Naive thymus-derived CD4-positive, alpha-beta T cell (primary cell): ENCODE data around the gene UBA6. TPM values are rescaled to one million over a fixed set of nuclear protein-coding genes. Genes with fewer than 3 reads are reported as not detected.
A peak's percentile ranks its signal among the peaks of the same experiment; 100 is the strongest.

ENCODE experiments used
- ATAC-seq: fragments of 150-1000 bp; cut with Tn5 transposase; 2 replicates; pipeline ENCODE4 v1.10.0; 2021; ENCODE audit warnings: mild to moderate bottlenecking, moderate library complexity
- CTCF ChIA-PET: fragments of 350-600 bp; sonication (Branson Sonifier 250); formaldehyde crosslinking; loops from one replicate; lab custom pipeline; 2021; ENCODE audit warnings: antibody characterized with exemption; lab: Charles Lee
- POLR2A ChIA-PET: fragments of 350-600 bp; sonication (Branson Sonifier 250); formaldehyde crosslinking; loops from one replicate; lab custom pipeline; 2021; ENCODE audit warnings: antibody characterized with exemption, inconsistent platforms; lab: Charles Lee
- DNase-seq, 9 donors: peaks; one replicate each; pipeline versions ENCODE4 v3.0.0 to v3.0.0-alpha.2; 2020 to 2022; ENCODE audit warnings: mixed read lengths in 1 of 9
- H3K27ac ChIP-seq: one replicate; pipeline ENCODE4 v1.7.0; 2013; ENCODE audit warnings: mild to moderate bottlenecking, low read depth, low read length, moderate library complexity
- H3K27me3 ChIP-seq, 2 donors: one replicate each; pipeline ENCODE4 v1.7.0; 2013; ENCODE audit warnings: low read length in 2 of 2, mild to moderate bottlenecking in 2 of 2, moderate library complexity in 2 of 2; ENCODE audit not compliant: control insufficient read depth in 2 of 2, insufficient read depth in 2 of 2
- H3K36me3 ChIP-seq, 3 experiments: 1 replicate in 2 of 3; 2 replicates in 1 of 3; pipeline ENCODE4 v1.7.0; 2013; ENCODE audit warnings: low read length in 3 of 3, mild to moderate bottlenecking in 3 of 3, moderate library complexity in 1 of 3; ENCODE audit not compliant: insufficient read depth in 3 of 3, control insufficient read depth in 2 of 3
- H3K4me1 ChIP-seq, 2 donors: one replicate each; pipeline ENCODE4 v1.7.0; 2013; ENCODE audit warnings: low read length in 2 of 2, mild to moderate bottlenecking in 2 of 2, moderate library complexity in 1 of 2; ENCODE audit not compliant: control insufficient read depth in 2 of 2, insufficient read depth in 2 of 2
- H3K4me3 ChIP-seq: 2 replicates; pipeline ENCODE4 v1.7.0; 2013; ENCODE audit warnings: mild to moderate bottlenecking, low read length
- H3K9me3 ChIP-seq, 3 experiments: 1 replicate in 2 of 3; 2 replicates in 1 of 3; pipeline ENCODE4 v1.7.0; 2013; ENCODE audit warnings: low read length in 3 of 3; ENCODE audit not compliant: control insufficient read depth in 2 of 3
- H3K27ac Mint-ChIP-seq, 9 donors: one replicate each; pipeline ENCODE4 v1.8.0; 2020 to 2022; ENCODE audit warnings: mixed read lengths in 9 of 9, mild to moderate bottlenecking in 8 of 9, moderate library complexity in 5 of 9, inconsistent platforms in 2 of 9
- H3K27me3 Mint-ChIP-seq, 5 donors: one replicate each; pipeline ENCODE4 v1.8.0; 2021 to 2022; ENCODE audit warnings: mixed read lengths in 5 of 5, mild to moderate bottlenecking in 1 of 5
- H3K36me3 Mint-ChIP-seq, 5 donors: one replicate each; pipeline ENCODE4 v1.8.0; 2020 to 2022; ENCODE audit warnings: mixed read lengths in 5 of 5, mild to moderate bottlenecking in 3 of 5, inconsistent platforms in 1 of 5
- H3K4me1 Mint-ChIP-seq, 7 donors: one replicate each; pipeline ENCODE4 v1.8.0; 2020 to 2022; ENCODE audit warnings: mixed read lengths in 7 of 7, mild to moderate bottlenecking in 3 of 7, inconsistent platforms in 1 of 7
- H3K4me3 Mint-ChIP-seq, 10 donors: one replicate each; pipeline ENCODE4 v1.8.0; 2020 to 2022; ENCODE audit warnings: mild to moderate bottlenecking in 10 of 10, mixed read lengths in 10 of 10, moderate library complexity in 6 of 10, inconsistent platforms in 2 of 10
- H3K9me3 Mint-ChIP-seq, 11 donors: one replicate each; pipeline ENCODE4 v1.8.0; 2020 to 2022; ENCODE audit warnings: mixed read lengths in 11 of 11, mild to moderate bottlenecking in 4 of 11, inconsistent platforms in 1 of 11, moderate library complexity in 1 of 11
- intact Hi-C, 2 donors: fragments of 100-400 bp; cut with micrococcal nuclease; formaldehyde crosslinking; loops; one replicate each; pipeline ENCODE4 v1.15.1; 2023
- polyA plus RNA-seq, 2 donors: library from polyadenylated mRNA; unstranded; fragments of 300-500 nt; fragmentation: Illumina TruSeq; gene quantifications; one replicate each; pipeline ENCODE4 v1.2.3, GENCODE V29; 2021
- total RNA-seq, 6 experiments: library from RNA in 5 of 6; stranded (reverse) in 5 of 6; gene quantifications; 1 replicate in 5 of 6; 2 replicates in 1 of 6; pipeline ENCODE4 v1.2.3 and lab custom pipeline; 2021 to 2026

The UBA6 gene
- total and polyA plus RNA-seq, 7 experiments from 2014 or later: 14.9 to 84.4 (median 36.5) TPM

- Mint-ChIP-seq H3K27ac (no peak overlapping the region), H3K4me1 (peaks cover 0 to 20% (median 4%) of the 10 kb centered on the region in 7 donors), H3K4me3 (no peak overlapping the region), H3K36me3 (peaks cover 14 to 47% (median 29%) of the 10 kb centered on the region in 5 donors), H3K9me3 (peaks cover 0 to 11% (median 0%) of the 10 kb centered on the region in 11 donors), H3K27me3 (no peaks in the 10 kb centered on the region)
- H3K27ac ChIP-seq: no peak overlapping the region
- POLR2A ChIA-PET: no interaction called here
- H3K27me3 ChIP-seq: no peaks in the 10 kb centered on the region
- DNase-seq (no peak), ATAC-seq (no peak)
- intact Hi-C loops: no loop called here
- no peak overlapping the region for H3K4me3 ChIP-seq
- H3K36me3 ChIP-seq: peaks cover 0 to 13% (median 0%) of the 10 kb centered on the region in 3 experiments
- no peaks in the 10 kb centered on the region for H3K4me1 ChIP-seq
- CTCF ChIA-PET: no interaction called here
- H3K9me3 ChIP-seq: no peaks in the 10 kb centered on the region
Measured at GRCh38 chr4:67725132-67725531, 24.2 kb upstream of the UBA6 start.

GRCh38 chr4:67723949-67724348 is 23.0 kb upstream of the UBA6 start:
- ChIA-PET POLR2A (no interaction called here), CTCF (no interaction called here)
- H3K27me3 ChIP-seq: no peaks in the 10 kb centered on the region
- no peaks in the 10 kb centered on the region for H3K27me3 Mint-ChIP-seq
- H3K9me3 Mint-ChIP-seq: peaks cover 0 to 11% (median 0%) of the 10 kb centered on the region in 11 donors
- no peak overlapping the region for H3K27ac ChIP-seq
- peaks cover 0 to 20% (median 4%) of the 10 kb centered on the region in 7 donors for H3K4me1 Mint-ChIP-seq
- DNase-seq (no peak), ATAC-seq (no peak)
- H3K4me3 ChIP-seq: no peak overlapping the region
- intact Hi-C loops: no loop called here
- H3K9me3 ChIP-seq: no peaks in the 10 kb centered on the region
- H3K36me3 Mint-ChIP-seq: peaks cover 9 to 41% (median 20%) of the 10 kb centered on the region in 5 donors
- no peak overlapping the region for H3K27ac Mint-ChIP-seq
- H3K4me3 Mint-ChIP-seq: no peak overlapping the region
- no peaks in the 10 kb centered on the region for H3K4me1 ChIP-seq
- H3K36me3 ChIP-seq: peaks cover 0 to 13% (median 0%) of the 10 kb centered on the region in 3 experiments

GRCh38 chr4:67723341-67723740 is 22.4 kb upstream of the UBA6 start:
- intact Hi-C loops: no loop called here
- H3K27me3 Mint-ChIP-seq: no peaks in the 10 kb centered on the region
- H3K9me3 ChIP-seq: no peaks in the 10 kb centered on the region
- H3K27ac ChIP-seq: no peak overlapping the region
- H3K4me1 ChIP-seq: no peaks in the 10 kb centered on the region
- H3K36me3 ChIP-seq: peaks cover 0 to 13% (median 0%) of the 10 kb centered on the region in 3 experiments
- H3K4me1 Mint-ChIP-seq: peaks cover 0 to 20% (median 4%) of the 10 kb centered on the region in 7 donors
- DNase-seq (no peak), ATAC-seq (no peak)
- H3K27ac Mint-ChIP-seq: no peak overlapping the region
- H3K27me3 ChIP-seq: no peaks in the 10 kb centered on the region
- no peak overlapping the region for H3K4me3 Mint-ChIP-seq
- peaks cover 7 to 36% (median 14%) of the 10 kb centered on the region in 5 donors for H3K36me3 Mint-ChIP-seq
- no peak overlapping the region for H3K4me3 ChIP-seq
- POLR2A ChIA-PET: interaction anchor here (1.1 kb wide), 1 partner anchor 23 kb away, joined by 3 read pairs; the partner anchor contains the start of gene UBA6
- CTCF ChIA-PET: no interaction called here
- H3K9me3 Mint-ChIP-seq: peaks cover 0 to 11% (median 0%) of the 10 kb centered on the region in 11 donors

GRCh38 chr4:67721770-67722597 is 21.0 kb upstream of the UBA6 start:
- H3K27me3 ChIP-seq: no peaks in the 10 kb centered on the region
- no peaks in the 10 kb centered on the region for H3K4me1 ChIP-seq
- intact Hi-C loops: no loop called here
- no peaks in the 10 kb centered on the region for H3K27me3 Mint-ChIP-seq
- peaks cover 4 to 44% (median 13%) of the 10 kb centered on the region in 5 donors for H3K36me3 Mint-ChIP-seq
- ChIA-PET POLR2A (interaction anchor here (1.1 kb wide), 1 partner anchor 21 kb away, joined by 3 read pairs; the partner anchor contains the start of gene UBA6), CTCF (no interaction called here)
- ATAC-seq (no peak), DNase-seq (no peak)
- H3K36me3 ChIP-seq: peaks cover 0 to 14% (median 0%) of the 10 kb centered on the region in 3 experiments
- peaks cover 0 to 15% (median 4%) of the 10 kb centered on the region in 7 donors for H3K4me1 Mint-ChIP-seq
- peaks cover 0 to 6% (median 0%) of the 10 kb centered on the region in 11 donors for H3K9me3 Mint-ChIP-seq
- H3K27ac Mint-ChIP-seq: peak overlapping the region in 2 of 9 donors; percentile 6 to 41
- H3K9me3 ChIP-seq: no peaks in the 10 kb centered on the region
- no peak overlapping the region for H3K4me3 ChIP-seq
- H3K4me3 Mint-ChIP-seq: no peak overlapping the region
- no peak overlapping the region for H3K27ac ChIP-seq

GRCh38 chr4:67721315-67721769 is 20.4 kb upstream of the UBA6 start:
- Histone ChIP-seq H3K27me3 (no peaks in the 10 kb centered on the region), H3K36me3 (peaks cover 0 to 21% (median 0%) of the 10 kb centered on the region in 3 experiments), H3K4me1 (no peaks in the 10 kb centered on the region), H3K4me3 (no peak overlapping the region), H3K9me3 (no peaks in the 10 kb centered on the region), H3K27ac (no peak overlapping the region)
- POLR2A ChIA-PET: no interaction called here
- no peak for DNase-seq
- CTCF ChIA-PET: interaction anchor here (0.6 kb wide), 1 partner anchor 28 kb away, joined by 4 read pairs; no protein-coding TSS in a partner anchor
- Mint-ChIP-seq H3K4me1 (peaks cover 0 to 10% (median 3%) of the 10 kb centered on the region in 7 donors), H3K27me3 (no peaks in the 10 kb centered on the region), H3K36me3 (peaks cover 4 to 51% (median 13%) of the 10 kb centered on the region in 5 donors), H3K9me3 (peaks cover 0 to 5% (median 0%) of the 10 kb centered on the region in 11 donors), H3K4me3 (no peak overlapping the region), H3K27ac (peak overlapping the region in 2 of 9 donors; percentile 6 to 41)
- intact Hi-C loops: no loop called here
- ATAC-seq: no peak

- Mint-ChIP-seq H3K9me3 (peaks cover 0 to 5% (median 0%) of the 10 kb centered on the region in 11 donors), H3K4me1 (peaks cover 0 to 10% (median 3%) of the 10 kb centered on the region in 7 donors), H3K27me3 (no peaks in the 10 kb centered on the region), H3K4me3 (no peak overlapping the region), H3K27ac (no peak overlapping the region), H3K36me3 (peaks cover 4 to 59% (median 13%) of the 10 kb centered on the region in 5 donors)
- CTCF ChIA-PET: interaction anchor here (1.1 kb wide), 1 partner anchor 170 kb away, joined by 3 read pairs; no protein-coding TSS in a partner anchor
- Histone ChIP-seq H3K36me3 (peaks cover 0 to 22% (median 0%) of the 10 kb centered on the region in 3 experiments), H3K4me1 (no peaks in the 10 kb centered on the region), H3K27me3 (no peaks in the 10 kb centered on the region), H3K4me3 (no peak overlapping the region), H3K27ac (no peak overlapping the region), H3K9me3 (no peaks in the 10 kb centered on the region)
- intact Hi-C loops: no loop called here
- ATAC-seq (no peak), DNase-seq (no peak)
- POLR2A ChIA-PET: no interaction called here
Measured at GRCh38 chr4:67719953-67720617, 19.1 kb upstream of the UBA6 start.
